Measurements from ENCODE around the gene PABPN1. TPM values are rescaled to one million over a fixed set of nuclear protein-coding genes. Genes with fewer than 3 reads are reported as not detected.
A peak's percentile ranks its signal among the peaks of the same experiment; 100 is the strongest.

PABPN1 gene
- total and polyA plus RNA-seq, 2 donors = 96.4 to 164 TPM

DNA sequence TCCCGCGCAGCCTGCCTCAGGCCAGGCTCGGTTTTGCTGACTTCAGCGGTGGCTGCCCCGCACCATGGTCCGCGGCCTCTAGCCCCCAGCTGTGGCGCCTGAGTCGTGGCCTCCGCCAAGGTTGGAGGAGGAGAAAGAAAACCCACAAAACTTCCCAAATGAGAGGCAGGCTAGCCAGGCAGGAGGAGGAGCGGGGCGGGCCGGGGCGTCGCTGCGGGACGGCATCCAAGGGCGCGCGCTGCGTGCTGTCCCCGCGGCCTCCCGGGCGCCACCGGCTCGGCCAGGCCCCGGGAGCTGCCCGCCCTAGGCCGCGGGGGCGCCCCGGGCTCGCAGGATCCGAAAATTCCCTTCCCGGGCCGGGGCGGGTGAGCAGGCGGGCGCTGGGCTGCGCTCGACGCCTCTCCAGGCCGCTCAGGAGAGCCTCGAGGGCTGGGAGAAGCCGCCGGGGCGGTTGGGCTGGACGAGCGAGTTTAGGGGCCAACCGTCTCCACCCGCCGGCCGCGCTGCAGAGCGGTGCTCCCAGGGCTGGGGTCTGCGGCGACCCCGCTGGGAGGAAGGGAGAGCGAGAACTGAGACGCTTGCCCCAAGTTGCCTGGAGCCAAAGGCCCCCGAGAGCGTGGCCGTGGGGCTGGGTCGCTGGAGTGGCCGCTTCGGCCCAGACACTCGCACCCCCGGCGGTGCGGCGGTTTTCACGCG, 43.9 kb downstream of the PABPN1 start, which contains the start of gene EFS:
EFS (minus strand) TSS at position 137 of the 696 bp plus-strand sequence. CDS start 147 bp downstream, outside the sequence.
- no peaks in the 10 kb centered on the region for H3K4me1 ChIP-seq (ENCODE audit: control insufficient read depth in 2 of 2, insufficient read depth in 2 of 2, low read length in 2 of 2)

DNA sequence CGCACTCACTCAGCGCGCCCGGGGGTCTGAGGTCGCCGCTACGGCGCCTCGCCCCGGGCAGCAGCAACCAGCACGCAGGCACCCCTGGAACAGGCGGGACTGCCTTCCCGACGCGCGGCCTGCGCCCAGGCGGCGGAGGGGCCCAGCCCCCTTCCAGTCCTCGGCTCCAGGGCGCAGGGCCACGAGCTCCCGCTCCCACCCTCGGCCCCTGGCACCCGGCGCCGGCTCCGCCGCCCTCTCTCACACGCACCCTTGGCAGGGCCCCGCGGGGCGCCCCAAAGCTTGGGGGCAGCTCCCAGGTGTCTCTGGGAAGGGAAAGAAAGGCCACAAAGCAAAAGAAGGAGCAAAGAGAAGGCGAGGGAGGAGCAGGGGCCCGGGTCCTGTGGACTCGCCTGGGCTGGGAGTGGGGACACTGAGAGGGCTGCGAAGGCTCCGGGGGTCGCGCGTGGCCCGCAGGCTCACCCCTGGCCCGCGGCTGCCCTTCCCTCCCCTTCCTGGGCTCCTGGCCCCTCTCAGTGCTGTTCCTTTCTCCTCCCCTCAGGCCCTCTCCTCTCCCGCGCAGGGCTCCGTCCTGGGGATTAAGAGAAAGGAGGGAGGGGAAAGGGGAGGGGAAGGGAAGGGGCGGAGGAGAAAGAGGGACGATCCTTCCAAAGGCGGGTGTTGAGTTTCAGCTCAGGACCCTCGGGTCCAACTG, 44.6 kb downstream of the PABPN1 start:
- Histone ChIP-seq H3K27ac (ENCODE audit: low read depth in 1 of 2, low read length in 1 of 2) (peak overlapping the region; percentile 55 to 77), H3K4me1 (ENCODE audit: control insufficient read depth in 2 of 2, insufficient read depth in 2 of 2, low read length in 2 of 2) (no peaks in the 10 kb centered on the region), H3K27me3 (ENCODE audit: control insufficient read depth in 2 of 2, insufficient read depth in 1 of 2, low read length in 1 of 2) (peaks cover 41 to 81% of the 10 kb centered on the region in 2 donors), H3K36me3 (ENCODE audit: control insufficient read depth in 2 of 2, insufficient read depth in 2 of 2, low read length in 1 of 2) (no peaks in the 10 kb centered on the region), H3K9me3 (ENCODE audit: control insufficient read depth in 2 of 2, insufficient read depth in 1 of 2, low read length in 1 of 2) (peaks cover 0 to 4% of the 10 kb centered on the region in 2 donors), H3K4me3 (ENCODE audit: low read length in 2 of 2) (peak overlapping the region in 1 of 2 donors; percentile 2)
- DNase-seq (ENCODE audit: low read depth in 6 of 9, low spot score in 9 of 9) = no peak
- WGBS = 6% methylated on average over 49 of the region's 51 CpGs

More for the DNA sequence above, 43.9 kb downstream of the PABPN1 start, which contains the start of gene EFS:
- 3% methylated on average over 74 of the region's 74 CpGs for WGBS
- DNase-seq (ENCODE audit: low read depth in 6 of 9, low spot score in 9 of 9) = no peak
- peak within 1 kb of the TSS; percentile 5 to 22 for H3K4me3 ChIP-seq (ENCODE audit: low read length in 2 of 2)
- peak within 1 kb of the TSS; percentile 55 to 77 for H3K27ac ChIP-seq (ENCODE audit: low read depth in 1 of 2, low read length in 1 of 2)
- no peaks in the 10 kb centered on the region for H3K36me3 ChIP-seq (ENCODE audit: control insufficient read depth in 2 of 2, insufficient read depth in 2 of 2, low read length in 1 of 2)
- peaks cover 41 to 76% of the 10 kb centered on the region in 2 donors for H3K27me3 ChIP-seq (ENCODE audit: control insufficient read depth in 2 of 2, insufficient read depth in 1 of 2, low read length in 1 of 2)
- peaks cover 0 to 4% of the 10 kb centered on the region in 2 donors for H3K9me3 ChIP-seq (ENCODE audit: control insufficient read depth in 2 of 2, insufficient read depth in 1 of 2, low read length in 1 of 2)

DNA sequence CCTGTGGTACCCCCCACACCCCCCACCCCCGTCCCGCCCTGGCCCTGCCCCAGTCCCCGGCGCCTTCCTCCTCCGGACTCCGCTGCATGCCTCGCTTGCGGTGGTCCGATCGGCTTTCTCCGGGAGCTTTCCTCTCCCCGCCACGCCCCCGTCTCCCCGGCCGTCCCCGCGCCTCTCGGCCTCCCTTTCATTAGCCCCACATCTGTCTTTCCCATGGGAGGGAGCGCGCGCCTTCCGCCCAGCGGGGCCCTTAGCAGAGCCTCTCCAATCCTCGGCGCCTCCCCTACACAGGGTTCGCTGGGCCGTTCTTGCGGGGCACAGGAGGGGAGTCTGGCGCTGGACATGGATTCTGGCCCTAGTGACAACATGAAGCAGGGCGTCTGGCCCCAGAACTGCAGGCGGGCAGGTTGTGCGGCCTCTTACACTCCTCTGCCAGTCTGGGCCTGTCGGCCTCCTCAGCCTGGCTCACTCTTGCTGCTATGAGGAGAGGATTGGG, 45.2 kb downstream of the PABPN1 start:
- DNase-seq (ENCODE audit: low read depth in 6 of 9, low spot score in 9 of 9) = no peak
- H3K9me3 ChIP-seq (ENCODE audit: control insufficient read depth in 2 of 2, insufficient read depth in 1 of 2, low read length in 1 of 2) = peaks cover 0 to 4% of the 10 kb centered on the region in 2 donors
- H3K36me3 ChIP-seq (ENCODE audit: control insufficient read depth in 2 of 2, insufficient read depth in 2 of 2, low read length in 1 of 2) = no peaks in the 10 kb centered on the region
- H3K4me3 ChIP-seq (ENCODE audit: low read length in 2 of 2) = no peak overlapping the region
- no peaks in the 10 kb centered on the region for H3K4me1 ChIP-seq (ENCODE audit: control insufficient read depth in 2 of 2, insufficient read depth in 2 of 2, low read length in 2 of 2)
- peaks cover 41 to 80% of the 10 kb centered on the region in 2 donors for H3K27me3 ChIP-seq (ENCODE audit: control insufficient read depth in 2 of 2, insufficient read depth in 1 of 2, low read length in 1 of 2)
- peak overlapping the region in 1 of 2 donors; percentile 26 for H3K27ac ChIP-seq (ENCODE audit: low read depth in 1 of 2, low read length in 1 of 2)
- 74% methylated on average over 34 of the region's 34 CpGs for WGBS

DNA sequence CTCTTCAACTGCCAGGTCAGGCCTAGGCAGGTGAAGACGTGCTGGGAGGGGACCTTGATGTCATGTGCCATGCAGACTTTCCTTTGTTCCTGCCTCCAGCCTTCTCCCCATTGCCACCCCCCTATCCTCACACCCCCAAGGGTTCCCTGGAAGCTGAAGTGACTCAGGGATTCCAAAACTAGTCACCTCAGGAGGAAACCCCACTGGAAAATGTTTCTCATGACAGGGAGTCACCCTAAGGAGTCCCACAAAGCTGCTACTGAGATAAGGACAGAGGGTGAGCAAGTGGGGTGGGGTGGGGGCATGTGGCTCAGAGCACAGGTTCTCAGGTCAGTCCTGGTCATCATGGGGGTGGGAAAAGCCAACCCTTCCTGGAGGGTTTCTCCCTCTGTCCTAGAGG, 49.0 kb downstream of the PABPN1 start:
- Histone ChIP-seq H3K27ac (ENCODE audit: low read depth in 1 of 2, low read length in 1 of 2) (no peak overlapping the region), H3K4me1 (ENCODE audit: control insufficient read depth in 2 of 2, insufficient read depth in 2 of 2, low read length in 2 of 2) (no peaks in the 10 kb centered on the region), H3K27me3 (ENCODE audit: control insufficient read depth in 2 of 2, insufficient read depth in 1 of 2, low read length in 1 of 2) (peaks cover 20 to 51% of the 10 kb centered on the region in 2 donors), H3K4me3 (ENCODE audit: low read length in 2 of 2) (no peak overlapping the region), H3K9me3 (ENCODE audit: control insufficient read depth in 2 of 2, insufficient read depth in 1 of 2, low read length in 1 of 2) (peaks cover 0 to 4% of the 10 kb centered on the region in 2 donors), H3K36me3 (ENCODE audit: control insufficient read depth in 2 of 2, insufficient read depth in 2 of 2, low read length in 1 of 2) (no peaks in the 10 kb centered on the region)
- DNase-seq (ENCODE audit: low read depth in 6 of 9, low spot score in 9 of 9) = no peak
- WGBS = 87% methylated on average over 1 of the region's 1 CpG

DNA sequence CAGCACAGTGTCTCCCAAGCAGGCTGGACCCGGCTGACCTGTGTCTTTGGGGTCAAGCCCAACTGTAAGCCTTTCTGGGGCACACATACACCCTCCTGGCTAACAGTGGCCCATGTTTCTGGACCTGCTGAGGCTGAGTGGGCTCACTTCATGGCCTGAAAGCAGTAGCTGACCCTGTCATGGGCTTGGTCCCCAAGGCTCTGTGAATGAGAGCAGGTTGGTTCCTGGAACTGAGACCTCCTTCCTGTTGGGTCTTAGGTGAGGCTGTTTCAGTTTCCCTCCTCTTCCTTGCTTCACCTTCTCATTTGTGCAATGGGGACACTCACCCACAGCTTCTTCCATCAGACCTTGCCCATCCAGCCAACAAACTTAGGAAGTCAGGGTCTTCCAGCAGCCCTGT, 50.6 kb downstream of the PABPN1 start:
- Histone ChIP-seq H3K9me3 (ENCODE audit: control insufficient read depth in 2 of 2, insufficient read depth in 1 of 2, low read length in 1 of 2) (peaks cover 0 to under 1% of the 10 kb centered on the region in 2 donors), H3K36me3 (ENCODE audit: control insufficient read depth in 2 of 2, insufficient read depth in 2 of 2, low read length in 1 of 2) (no peaks in the 10 kb centered on the region), H3K4me3 (ENCODE audit: low read length in 2 of 2) (no peak overlapping the region), H3K27me3 (ENCODE audit: control insufficient read depth in 2 of 2, insufficient read depth in 1 of 2, low read length in 1 of 2) (peaks cover 6 to 40% of the 10 kb centered on the region in 2 donors), H3K27ac (ENCODE audit: low read depth in 1 of 2, low read length in 1 of 2) (no peak overlapping the region), H3K4me1 (ENCODE audit: control insufficient read depth in 2 of 2, insufficient read depth in 2 of 2, low read length in 2 of 2) (no peaks in the 10 kb centered on the region)
- 94% methylated on average over 1 of the region's 1 CpG for WGBS
- DNase-seq (ENCODE audit: low read depth in 6 of 9, low spot score in 9 of 9) = no peak

DNA sequence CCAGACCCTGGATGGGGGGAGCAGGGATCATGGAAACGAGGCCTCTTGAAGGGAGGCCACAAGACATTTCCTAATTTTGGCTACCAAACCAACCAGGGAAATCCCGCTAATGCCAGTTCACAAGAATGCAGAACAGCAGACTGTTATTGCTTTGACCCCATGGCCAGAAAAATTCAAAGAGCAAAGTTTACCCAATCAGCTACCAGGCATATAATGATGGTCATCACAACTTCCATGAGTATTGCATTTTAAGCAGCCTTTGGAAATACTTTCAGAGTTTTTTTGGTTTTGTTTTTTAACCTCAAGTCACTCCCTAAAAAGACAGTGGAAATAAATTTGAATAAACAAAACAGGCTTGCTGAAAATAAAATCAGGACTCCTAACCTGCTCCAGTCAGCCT, 51.3 kb downstream of the PABPN1 start, which contains the start of gene IL25:
IL25 (plus strand) TSS at position 301 of the 400 bp plus-strand sequence.
- DNase-seq (ENCODE audit: low read depth in 6 of 9, low spot score in 9 of 9) = no peak

DNA sequence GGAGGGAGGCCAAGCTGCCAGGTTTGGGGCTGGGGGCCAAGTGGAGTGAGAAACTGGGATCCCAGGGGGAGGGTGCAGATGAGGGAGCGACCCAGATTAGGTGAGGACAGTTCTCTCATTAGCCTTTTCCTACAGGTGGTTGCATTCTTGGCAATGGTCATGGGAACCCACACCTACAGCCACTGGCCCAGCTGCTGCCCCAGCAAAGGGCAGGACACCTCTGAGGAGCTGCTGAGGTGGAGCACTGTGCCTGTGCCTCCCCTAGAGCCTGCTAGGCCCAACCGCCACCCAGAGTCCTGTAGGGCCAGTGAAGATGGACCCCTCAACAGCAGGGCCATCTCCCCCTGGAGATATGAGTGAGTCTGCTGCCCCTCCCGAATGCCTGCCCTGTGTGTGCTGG, 51.8 kb downstream of the PABPN1 start:
- no peaks in the 10 kb centered on the region for H3K9me3 ChIP-seq (ENCODE audit: control insufficient read depth in 2 of 2, insufficient read depth in 1 of 2, low read length in 1 of 2)
- WGBS = 93% methylated on average over 3 of the region's 3 CpGs

More for the DNA sequence above, 51.3 kb downstream of the PABPN1 start, which contains the start of gene IL25:
- WGBS = 91% methylated on average over 2 of the region's 2 CpGs
- Histone ChIP-seq H3K36me3 (ENCODE audit: control insufficient read depth in 2 of 2, insufficient read depth in 2 of 2, low read length in 1 of 2) (no peaks in the 10 kb centered on the region), H3K4me1 (ENCODE audit: control insufficient read depth in 2 of 2, insufficient read depth in 2 of 2, low read length in 2 of 2) (no peaks in the 10 kb centered on the region), H3K4me3 (ENCODE audit: low read length in 2 of 2) (no peak within 1 kb of the TSS), H3K27me3 (ENCODE audit: control insufficient read depth in 2 of 2, insufficient read depth in 1 of 2, low read length in 1 of 2) (peaks cover 0 to 38% of the 10 kb centered on the region in 2 donors), H3K9me3 (ENCODE audit: control insufficient read depth in 2 of 2, insufficient read depth in 1 of 2, low read length in 1 of 2) (no peaks in the 10 kb centered on the region), H3K27ac (ENCODE audit: low read depth in 1 of 2, low read length in 1 of 2) (no peak within 1 kb of the TSS)

More for the DNA sequence above, 51.8 kb downstream of the PABPN1 start:
- no peak for DNase-seq (ENCODE audit: low read depth in 6 of 9, low spot score in 9 of 9)
- H3K36me3 ChIP-seq (ENCODE audit: control insufficient read depth in 2 of 2, insufficient read depth in 2 of 2, low read length in 1 of 2) = no peaks in the 10 kb centered on the region
- peaks cover 0 to 34% of the 10 kb centered on the region in 2 donors for H3K27me3 ChIP-seq (ENCODE audit: control insufficient read depth in 2 of 2, insufficient read depth in 1 of 2, low read length in 1 of 2)
- H3K4me3 ChIP-seq (ENCODE audit: low read length in 2 of 2) = no peak overlapping the region
- H3K27ac ChIP-seq (ENCODE audit: low read depth in 1 of 2, low read length in 1 of 2) = no peak overlapping the region
- no peaks in the 10 kb centered on the region for H3K4me1 ChIP-seq (ENCODE audit: control insufficient read depth in 2 of 2, insufficient read depth in 2 of 2, low read length in 2 of 2)
